GM18502 (cell line): Measurements from ENCODE around the gene SNRNP40.
"Not testable (repeated sequence)": the region's sequence is repeated elsewhere in the genome, so short reads cannot be mapped to it uniquely, and the experiment has no call there.

Source experiments
- ATAC-seq: cut with Tn5 transposase; IDR thresholded peaks from one replicate; pipeline ENCODE4 v1.9.1; 2021; ENCODE audit warnings: mild to moderate bottlenecking; ENCODE audit not compliant: unreplicated experiment, poor library complexity

The SNRNP40 gene

GRCh38 chr1:31289021-31289420 is 7.6 kb downstream of the SNRNP40 start:
- ATAC-seq, result no peak

- not testable (repeated sequence) for ATAC-seq
These were observed 8.8 kb downstream of the SNRNP40 start for GRCh38 chr1:31287791-31288190.

GRCh38 chr1:31282426-31282825 is 14.2 kb downstream of the SNRNP40 start:
- ATAC-seq, result not testable (repeated sequence)

- no peak for ATAC-seq
These were observed 23.0 kb downstream of the SNRNP40 start for GRCh38 chr1:31273619-31274018.

GRCh38 chr1:31272369-31272768 is 24.2 kb downstream of the SNRNP40 start:
- no peak for ATAC-seq

GRCh38 chr1:31266547-31266946 is 30.0 kb downstream of the SNRNP40 start:
- ATAC-seq, result no peak

GRCh38 chr1:31264790-31265386 is 31.7 kb downstream of the SNRNP40 start:
- no peak for ATAC-seq

- no peak for ATAC-seq
These were observed 33.2 kb downstream of the SNRNP40 start for GRCh38 chr1:31263408-31263807.

GRCh38 chr1:31262393-31262792 is 34.2 kb downstream of the SNRNP40 start:
- not testable (repeated sequence) for ATAC-seq

GRCh38 chr1:31261916-31262315 is 34.7 kb downstream of the SNRNP40 start:
- no peak for ATAC-seq

GRCh38 chr1:31259746-31260145 is 36.8 kb downstream of the SNRNP40 start:
- ATAC-seq, result no peak

- no peak for ATAC-seq
These were observed 38.0 kb downstream of the SNRNP40 start for GRCh38 chr1:31258581-31258980.

GRCh38 chr1:31257213-31257612 is 39.4 kb downstream of the SNRNP40 start:
- ATAC-seq, result no peak

GRCh38 chr1:31249854-31250253 is 46.7 kb downstream of the SNRNP40 start:
- no peak for ATAC-seq

- no peak for ATAC-seq
These were observed 48.3 kb downstream of the SNRNP40 start for GRCh38 chr1:31248276-31248675.

GRCh38 chr1:31244326-31244725 is 52.3 kb downstream of the SNRNP40 start:
- no peak for ATAC-seq

GRCh38 chr1:31243501-31244286 is 52.9 kb downstream of the SNRNP40 start:
- ATAC-seq, result no peak

GRCh38 chr1:31241321-31241720 is 55.3 kb downstream of the SNRNP40 start:
- no peak for ATAC-seq

- no peak for ATAC-seq
These were observed 56.8 kb downstream of the SNRNP40 start, which contains the start of gene NKAIN1 for GRCh38 chr1:31239653-31240241. Gene NKAIN1, minus strand, starts transcription at chr1:31239887. Its CDS starts 340 bp downstream, at chr1:31239547.

- ATAC-seq, result no peak
These were observed 57.5 kb downstream of the SNRNP40 start for GRCh38 chr1:31238986-31239613.

- ATAC-seq, result no peak
These were observed 58.0 kb downstream of the SNRNP40 start for GRCh38 chr1:31238612-31238985.
